ENCODE measurements around the gene VRK1. TPM values are rescaled to one million over a fixed set of nuclear protein-coding genes. Genes with fewer than 3 reads are reported as not detected.

Gene VRK1
- total and polyA plus RNA-seq, 10 of the 15 experiments (the other 5 are each of a cell fraction or from before 2014, with no cell fraction given) = 50.9 to 137 (median 84.7) TPM

- Histone ChIP-seq H3K79me2 (ENCODE audit: control insufficient read depth, insufficient read depth, low read length) (no peaks in the 10 kb centered on the region; the same call in 1 of the 2 replicates), H3K27ac (ENCODE audit: control insufficient read depth, insufficient read depth) (no peak overlapping the region), H4K20me1 (ENCODE audit: control insufficient read depth, insufficient read depth) (no peaks in the 10 kb centered on the region), H3K27me3 (replicated peaks in 1 of 2; ENCODE audit: control insufficient read depth in 2 of 2, insufficient read depth in 2 of 2, low read length in 1 of 2) (no peaks in the 10 kb centered on the region), H2AFZ (ENCODE audit: control insufficient read depth, low read depth, low read length) (no peak overlapping the region), H3K4me1 (ENCODE audit: control insufficient read depth, insufficient read depth, low read length) (peaks cover 3% of the 10 kb centered on the region; the same call in 1 of the 2 replicates), H3K4me3 (no peak overlapping the region), H3K9me3 (replicated peaks; ENCODE audit: control insufficient read depth, insufficient read depth, low read length) (no peaks in the 10 kb centered on the region), H3K36me3 (ENCODE audit: control insufficient read depth in 2 of 2, insufficient read depth in 2 of 2, low read length in 1 of 2) (peaks cover 6 to 12% of the 10 kb centered on the region in 2 experiments; a peak in 3 of 4 replicates), H3K9ac (ENCODE audit: control insufficient read depth, insufficient read depth, low read length) (no peak overlapping the region), H3K4me2 (ENCODE audit: control insufficient read depth, insufficient read depth) (no peak overlapping the region)
- ATAC-seq (no peak), DNase-seq (ENCODE audit: low read depth, low spot score) (no peak), FAIRE-seq (no peak)
- CTCF ChIA-PET = no interaction called here
- POLR2A ChIA-PET = interaction anchor here (0.6 kb wide), 1 partner anchor 93 kb away, joined by 8 read pairs; no protein-coding TSS in a partner anchor
- TF ChIP-seq CHD2 (IDR thresholded peaks at IDR 0.05; ENCODE audit: borderline replicate concordance, low read depth, low read length) (no peak), EZH2 (IDR thresholded peaks at IDR 0.05; ENCODE audit: borderline replicate concordance, control insufficient read depth, low read depth, low read length) (no peak), ZNF207 (IDR thresholded peaks at IDR 0.05; ENCODE audit: borderline replicate concordance) (no peak), SMC3 (IDR thresholded peaks at IDR 0.05; ENCODE audit: borderline replicate concordance, low read length) (no peak), CHD4 (IDR thresholded peaks at IDR 0.05) (no peak), NFYB (IDR thresholded peaks at IDR 0.05; ENCODE audit: insufficient read depth, low read depth, low read length) (no peak)
- WGBS (ENCODE audit: insufficient coverage, insufficient replicate concordance, low lambda C conversion rate, missing lambda C conversion rate) = 93% methylated on average over 4 of the region's 4 CpGs
- no TSS peak for BruUV-seq (replicated peaks)
- in situ Hi-C loops (cut with MboI) (no loop called here), intact Hi-C loops (cut with micrococcal nuclease; ENCODE audit: unreplicated experiment) (no loop called here)
- RAD21 ChIA-PET (ENCODE audit: unreplicated experiment) = no interaction called here
- SMC1A ChIA-PET (ENCODE audit: uncharacterized antibody, unreplicated experiment) = interaction anchor here (1.1 kb wide), 1 partner anchor 38 kb away, joined by 3 read pairs; no protein-coding TSS in a partner anchor
Measured at GRCh38 chr14:96848011-96848410, 50.8 kb downstream of the VRK1 start.

- BruUV-seq (replicated peaks) = no TSS peak
- H3K36me3 ChIP-seq (ENCODE audit: control insufficient read depth in 2 of 2, insufficient read depth in 2 of 2, low read length in 1 of 2) = peaks cover 6 to 12% of the 10 kb centered on the region in 2 experiments; a peak in 3 of 4 replicates
- ChIA-PET SMC1A (ENCODE audit: uncharacterized antibody, unreplicated experiment) (no interaction called here), POLR2A (no interaction called here), RAD21 (ENCODE audit: unreplicated experiment) (no interaction called here), CTCF (interaction anchor here (0.8 to 1.3 kb wide), 2 partner anchors 29 to 54 kb away, joined by 3 read pairs; no protein-coding TSS in a partner anchor)
- ATAC-seq = no peak
- no peak for FAIRE-seq
- H3K79me2 ChIP-seq (ENCODE audit: control insufficient read depth, insufficient read depth, low read length) = no peaks in the 10 kb centered on the region
- no peaks in the 10 kb centered on the region for H3K27me3 ChIP-seq (replicated peaks in 1 of 2; ENCODE audit: control insufficient read depth in 2 of 2, insufficient read depth in 2 of 2, low read length in 1 of 2)
- TF ChIP-seq POLR2AphosphoS5 (IDR thresholded peaks at IDR 0.05; ENCODE audit: low read length) = no peak
- TF ChIP-seq NR2F1 (conservative IDR thresholded peaks at IDR 0.05) = no peak
- TF ChIP-seq ZNF207 (IDR thresholded peaks at IDR 0.05; ENCODE audit: borderline replicate concordance) = no peak
- TF ChIP-seq, protein P1, sequence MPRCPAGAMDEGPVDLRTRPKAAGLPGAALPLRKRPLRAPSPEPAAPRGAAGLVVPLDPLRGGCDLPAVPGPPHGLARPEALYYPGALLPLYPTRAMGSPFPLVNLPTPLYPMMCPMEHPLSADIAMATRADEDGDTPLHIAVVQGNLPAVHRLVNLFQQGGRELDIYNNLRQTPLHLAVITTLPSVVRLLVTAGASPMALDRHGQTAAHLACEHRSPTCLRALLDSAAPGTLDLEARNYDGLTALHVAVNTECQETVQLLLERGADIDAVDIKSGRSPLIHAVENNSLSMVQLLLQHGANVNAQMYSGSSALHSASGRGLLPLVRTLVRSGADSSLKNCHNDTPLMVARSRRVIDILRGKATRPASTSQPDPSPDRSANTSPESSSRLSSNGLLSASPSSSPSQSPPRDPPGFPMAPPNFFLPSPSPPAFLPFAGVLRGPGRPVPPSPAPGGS (IDR thresholded peaks at IDR 0.05; ENCODE audit: borderline replicate concordance, insufficient read depth, low read depth, low read length, poor library complexity, severe bottlenecking) = no peak
- no peak for TF ChIP-seq MEF2A (IDR thresholded peaks at IDR 0.05; ENCODE audit: insufficient read depth, low read depth, low read length)
- TF ChIP-seq FOS (IDR thresholded peaks at IDR 0.05; ENCODE audit: borderline replicate concordance, extremely low read depth, insufficient read length) = no peak
- TF ChIP-seq CBX3 (IDR thresholded peaks at IDR 0.05; ENCODE audit: borderline replicate concordance, low read depth) = no peak
- no peak for TF ChIP-seq DPF2 (IDR thresholded peaks at IDR 0.05)
- TF ChIP-seq KDM1A (IDR thresholded peaks at IDR 0.05; ENCODE audit: borderline replicate concordance) = no peak
- TF ChIP-seq PAX5 (IDR thresholded peaks at IDR 0.05; ENCODE audit: borderline replicate concordance, low read depth, low read length) = no peak
- no peaks in the 10 kb centered on the region for H3K4me1 ChIP-seq (ENCODE audit: control insufficient read depth, insufficient read depth, low read length)
- H4K20me1 ChIP-seq (ENCODE audit: control insufficient read depth, insufficient read depth) = no peaks in the 10 kb centered on the region
- no peak overlapping the region for H3K9ac ChIP-seq (ENCODE audit: control insufficient read depth, insufficient read depth, low read length)
- no peak overlapping the region for H2AFZ ChIP-seq (ENCODE audit: control insufficient read depth, low read depth, low read length)
- in situ Hi-C loops (cut with MboI) = no loop called here
- intact Hi-C loops (cut with micrococcal nuclease; ENCODE audit: unreplicated experiment) = loop anchor here (5.0 kb wide), 1 partner anchor 52 kb away; the partner anchor contains the start of gene VRK1
- no peak overlapping the region for H3K4me3 ChIP-seq
- H3K4me2 ChIP-seq (ENCODE audit: control insufficient read depth, insufficient read depth) = no peak overlapping the region
- no peak overlapping the region for H3K27ac ChIP-seq (ENCODE audit: control insufficient read depth, insufficient read depth)
- no peaks in the 10 kb centered on the region for H3K9me3 ChIP-seq (replicated peaks; ENCODE audit: control insufficient read depth, insufficient read depth, low read length)
- DNase-seq (ENCODE audit: low read depth, low spot score) = no peak
Measured at GRCh38 chr14:96849733-96850132, 52.6 kb downstream of the VRK1 start.

All from GM12878 (cell line).